Measurements from ENCODE around the gene CAMSAP1.

CAMSAP1 gene

DNA sequence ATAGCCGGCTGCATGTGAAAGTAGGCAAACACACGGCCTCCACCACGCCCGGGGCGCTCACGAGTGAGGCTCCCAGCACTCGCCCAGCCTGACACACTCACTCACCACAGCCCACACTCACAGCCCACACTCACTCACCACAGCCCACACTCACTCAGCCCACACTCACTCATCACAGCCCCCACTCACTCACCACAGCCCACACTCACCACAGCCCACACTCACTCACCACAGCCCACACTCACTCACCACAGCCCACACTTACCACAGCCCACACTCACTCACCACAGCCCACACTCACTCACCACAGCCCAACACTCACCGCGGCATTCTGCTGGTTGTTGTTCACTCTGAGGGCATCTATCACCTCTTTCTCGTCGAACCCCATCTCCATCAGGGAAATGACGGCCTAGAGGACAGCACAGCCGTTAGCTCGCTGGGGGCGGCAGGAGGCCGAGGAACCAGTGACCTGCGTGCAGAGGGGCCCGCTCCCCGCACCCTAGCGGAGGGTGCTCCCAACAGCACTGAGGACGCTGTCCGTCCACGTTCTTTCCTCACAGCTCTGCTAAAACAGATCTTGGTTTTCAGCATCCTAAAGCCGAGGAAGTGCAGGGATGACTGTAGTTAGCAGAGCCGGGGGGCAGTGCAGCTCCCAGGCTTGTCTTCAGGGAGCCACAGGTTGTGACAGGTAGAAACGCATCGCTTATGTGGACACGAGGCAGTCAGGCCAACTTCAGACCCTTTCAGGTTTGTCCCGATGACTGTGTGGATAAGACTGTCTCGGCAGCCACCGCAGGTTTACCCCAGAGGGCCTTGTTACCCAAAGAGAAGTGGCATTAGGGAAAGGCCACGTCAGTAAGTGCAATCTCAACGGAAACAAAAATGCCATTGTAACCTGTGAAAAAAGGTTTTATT is 32.3 kb upstream of the CAMSAP1 start:
- DNase-seq (ENCODE audit: extremely low read depth in 1 of 2, low read depth in 1 of 2) = peak in 1 of 2 donors; percentile 15

DNA sequence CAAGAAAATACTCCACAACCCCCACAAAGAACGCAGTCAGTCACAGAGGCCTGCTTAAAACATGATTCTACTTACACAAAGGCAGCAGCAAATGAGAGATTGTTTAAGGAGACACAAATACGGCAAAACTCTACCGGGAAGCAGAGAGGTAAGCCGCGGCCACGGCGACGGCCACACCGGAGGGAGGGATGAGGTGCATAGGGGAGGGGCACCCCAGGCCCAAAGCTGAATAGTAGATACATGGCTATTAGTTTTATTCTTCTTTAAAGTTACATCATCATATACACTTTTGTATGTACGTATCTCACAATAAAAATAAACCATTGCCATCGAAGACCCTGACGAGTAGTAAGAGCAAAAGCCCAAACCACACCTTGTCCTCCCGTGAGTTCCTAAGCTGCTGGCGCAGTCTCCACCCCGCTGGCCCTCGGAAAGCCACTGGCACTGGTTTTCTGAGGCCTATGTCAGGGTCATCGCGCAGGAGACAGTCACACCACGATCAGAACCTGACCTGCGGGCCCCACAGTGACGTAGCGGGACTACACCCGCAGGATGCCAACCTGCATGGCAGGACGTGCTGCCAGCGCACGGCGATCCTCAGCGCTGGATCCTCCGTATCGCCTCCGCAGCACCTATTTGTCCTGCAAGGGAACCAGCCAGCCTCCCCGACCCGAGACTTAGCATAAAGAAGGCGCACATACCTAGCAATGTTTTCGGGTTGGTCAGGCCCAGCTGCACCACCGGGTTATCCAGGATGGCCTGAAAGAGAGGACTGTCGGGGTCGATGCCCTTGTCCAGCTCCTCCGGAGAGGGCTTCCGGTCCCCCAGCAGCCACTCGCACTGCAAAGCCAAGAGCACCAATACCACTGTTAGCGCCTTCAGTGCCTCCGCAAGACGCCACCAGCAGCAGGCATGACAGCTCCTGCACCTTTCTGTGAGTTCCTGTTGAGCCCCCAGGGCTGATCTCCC is 30.5 kb upstream of the CAMSAP1 start:
- no peak for DNase-seq (ENCODE audit: extremely low read depth in 1 of 2, low read depth in 1 of 2)

DNA sequence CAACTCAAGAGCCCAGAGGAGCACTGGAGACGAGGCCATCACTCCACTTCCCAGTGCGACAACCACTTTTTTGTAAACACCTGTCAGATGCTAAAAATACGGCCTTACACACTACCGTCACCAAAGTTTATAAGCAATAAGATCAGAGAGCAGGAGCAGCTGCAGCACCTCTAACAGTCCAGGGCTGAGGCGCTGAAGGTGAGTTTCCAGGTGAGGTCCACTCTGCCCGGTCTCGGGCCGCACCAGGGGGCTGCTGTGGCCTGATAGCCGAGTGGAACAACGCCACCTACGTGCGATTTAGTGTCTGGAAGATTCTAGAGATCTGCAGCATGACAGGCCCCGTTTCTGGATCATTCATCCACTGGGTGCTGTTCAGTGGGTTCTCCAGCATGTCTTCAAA is 25.8 kb upstream of the CAMSAP1 start:
- no peak for DNase-seq (ENCODE audit: extremely low read depth in 1 of 2, low read depth in 1 of 2)

DNA sequence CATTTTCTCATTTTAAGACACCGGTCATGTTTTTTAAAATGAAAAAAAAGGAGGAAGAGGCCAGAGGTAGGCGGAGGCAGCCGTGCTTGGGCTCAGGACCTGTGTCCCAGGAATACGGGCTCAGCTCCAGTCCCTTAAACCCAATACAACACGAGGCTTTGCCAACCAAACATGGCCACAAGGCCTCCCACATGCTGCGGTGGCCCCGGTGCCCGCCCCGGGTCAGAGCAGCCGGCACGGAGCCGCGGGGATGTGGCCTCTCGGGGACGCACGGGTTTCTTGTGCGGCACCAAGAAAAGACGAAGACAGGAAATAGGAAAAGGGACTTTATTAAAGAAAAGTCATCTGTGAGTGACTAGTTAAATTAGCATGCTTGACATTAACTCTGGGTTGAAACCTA is 25.3 kb upstream of the CAMSAP1 start:
- DNase-seq (ENCODE audit: extremely low read depth in 1 of 2, low read depth in 1 of 2) = no peak

DNA sequence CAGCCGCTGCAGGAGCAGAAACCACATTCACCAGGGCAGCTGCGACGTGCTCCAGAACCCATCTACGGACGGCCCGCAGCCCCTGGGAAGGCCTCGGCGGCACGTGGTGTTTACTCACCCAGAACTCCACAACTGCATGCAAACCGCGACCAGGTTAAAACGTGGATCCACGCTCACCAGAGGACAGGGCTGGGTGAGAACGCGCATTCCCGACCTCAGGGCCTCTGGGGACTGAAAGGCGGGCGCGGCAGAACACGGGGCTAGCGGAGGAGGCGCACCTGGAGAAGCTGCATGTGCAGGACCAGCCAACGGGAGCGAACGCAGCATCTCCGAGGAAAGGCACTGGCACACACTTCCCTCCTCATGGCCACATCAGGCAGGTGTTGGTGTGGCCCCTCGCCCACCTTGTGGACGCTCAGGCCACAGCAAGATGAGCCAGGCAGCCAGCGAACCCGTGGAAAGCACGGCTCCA is 24.0 kb upstream of the CAMSAP1 start:
- DNase-seq (ENCODE audit: extremely low read depth in 1 of 2, low read depth in 1 of 2) = no peak

DNA sequence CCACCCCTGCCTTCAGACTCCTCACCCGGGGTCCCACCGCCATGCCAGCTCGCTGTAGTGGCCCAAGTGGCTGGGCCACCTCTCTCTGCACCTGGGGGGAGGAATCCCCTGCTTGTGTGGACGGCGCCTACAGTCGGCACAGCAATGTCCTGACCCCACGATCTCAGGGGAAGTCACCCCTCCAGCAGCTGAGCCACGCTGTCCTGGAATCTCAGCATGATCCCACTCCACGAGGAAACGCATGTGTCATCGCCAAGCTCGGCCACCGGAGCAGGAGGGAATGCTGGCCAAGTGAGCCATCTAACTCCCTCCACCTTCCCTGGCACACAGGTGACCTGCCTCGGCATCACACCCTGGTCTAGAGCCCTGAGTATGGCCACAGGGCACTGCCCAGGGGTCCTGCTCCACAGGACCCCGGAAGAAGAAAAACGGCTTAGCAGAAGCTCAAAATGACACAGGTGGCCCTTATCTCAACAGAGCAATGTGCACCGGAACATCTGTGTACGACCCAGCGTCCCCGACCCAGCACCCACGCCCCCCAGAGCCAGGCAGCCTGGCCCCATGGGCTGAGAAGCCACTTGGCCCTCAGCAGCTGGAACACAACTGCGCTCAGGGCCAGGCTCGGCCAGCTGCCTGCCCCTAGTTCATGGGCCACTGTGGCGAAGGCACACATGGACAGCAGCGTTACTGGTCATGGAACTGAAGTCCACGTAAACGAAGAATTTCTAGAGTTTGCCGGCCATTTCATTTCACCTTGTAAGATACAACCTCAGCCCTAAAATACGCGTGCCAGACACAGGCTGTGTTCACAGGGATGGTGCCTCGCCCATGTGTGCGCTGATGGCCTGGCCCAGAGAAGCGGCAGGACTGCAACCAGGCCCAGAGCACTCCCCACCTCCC is 23.4 kb upstream of the CAMSAP1 start:
- no peak for DNase-seq (ENCODE audit: extremely low read depth in 1 of 2, low read depth in 1 of 2)

DNA sequence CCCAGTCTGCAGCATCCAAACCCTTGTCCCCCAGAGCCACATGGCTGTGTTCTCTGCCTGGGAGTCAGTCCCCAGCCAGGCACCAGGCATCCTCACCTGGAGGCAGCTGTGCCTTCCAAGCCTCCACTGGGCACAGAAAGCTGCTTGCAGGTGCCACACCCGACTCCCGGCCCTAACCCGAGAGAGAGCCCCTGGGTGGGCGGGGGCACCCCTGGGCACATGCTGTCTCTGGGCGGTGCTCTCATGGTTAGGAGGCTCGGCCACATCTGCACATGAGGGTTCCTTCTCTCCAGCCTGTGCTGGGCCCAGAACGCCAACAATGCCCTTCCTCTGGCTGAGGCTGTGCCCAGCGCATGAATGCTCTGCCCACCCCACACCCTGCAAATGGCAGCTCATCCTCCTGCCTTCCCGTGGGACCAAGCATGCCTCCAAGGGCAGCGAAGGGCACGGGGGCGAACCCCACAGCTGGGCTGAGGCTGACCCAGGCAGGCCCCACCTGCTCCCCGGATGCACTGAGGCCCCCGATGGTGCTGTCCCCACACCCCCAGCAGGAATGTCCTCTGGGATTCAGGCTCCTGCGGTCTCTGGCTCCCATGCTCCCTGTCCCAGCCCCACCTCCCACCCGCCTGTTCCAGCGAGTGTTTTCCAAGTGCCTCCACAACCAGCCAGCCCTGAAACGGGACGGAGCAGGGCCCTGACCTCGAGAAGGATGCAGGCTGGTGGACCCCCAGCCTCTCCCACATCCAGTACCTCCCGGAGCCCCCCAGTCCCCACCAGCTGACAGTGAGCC is 22.5 kb upstream of the CAMSAP1 start:
- no peak for DNase-seq (ENCODE audit: extremely low read depth in 1 of 2, low read depth in 1 of 2)

DNA sequence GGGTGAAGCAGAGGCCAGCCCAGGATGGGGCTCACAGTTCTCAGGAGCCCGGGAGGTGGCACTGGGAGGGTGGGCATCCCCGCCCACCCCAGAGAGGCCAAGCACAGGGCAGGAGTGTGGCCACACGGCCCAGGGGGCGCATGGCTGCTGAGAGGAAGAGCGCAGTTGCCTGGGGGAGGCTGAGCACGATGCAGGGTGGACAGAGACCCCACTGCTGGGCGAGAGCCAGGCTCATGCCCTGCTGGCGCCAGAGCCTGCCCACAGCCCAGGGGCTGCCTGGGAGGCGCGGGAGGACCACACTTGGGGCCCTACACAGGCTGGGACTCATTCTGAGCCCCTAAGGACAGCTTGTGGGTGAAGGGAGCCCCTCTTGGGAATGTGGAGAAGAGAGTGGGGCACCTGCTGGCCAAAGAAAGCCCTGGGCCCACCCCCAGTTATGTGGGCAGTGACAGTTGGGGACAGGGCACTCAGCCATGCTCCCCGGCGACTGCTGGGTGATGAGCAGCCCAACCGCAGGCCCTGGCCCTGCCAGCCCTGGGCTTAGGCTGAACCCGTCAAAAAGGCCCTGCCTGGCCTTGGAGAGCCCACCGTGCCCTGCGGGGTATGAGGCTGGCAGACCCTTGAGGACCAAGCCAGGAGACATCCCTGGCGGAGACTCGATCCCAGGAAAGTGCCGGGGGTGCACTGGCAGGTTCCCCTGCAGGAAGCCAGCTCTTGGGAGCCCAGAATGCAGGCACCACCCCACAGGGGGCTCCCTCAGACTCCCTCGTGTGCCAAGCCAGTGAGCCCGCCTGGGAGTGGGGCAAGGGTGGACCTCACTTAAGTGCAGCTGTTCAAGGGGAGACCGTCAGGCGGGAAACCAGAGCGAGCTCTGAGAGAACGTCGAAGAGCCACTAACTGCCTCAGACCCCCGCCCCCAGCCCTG is 21.6 kb upstream of the CAMSAP1 start:
- no peak for DNase-seq (ENCODE audit: extremely low read depth in 1 of 2, low read depth in 1 of 2)

DNA sequence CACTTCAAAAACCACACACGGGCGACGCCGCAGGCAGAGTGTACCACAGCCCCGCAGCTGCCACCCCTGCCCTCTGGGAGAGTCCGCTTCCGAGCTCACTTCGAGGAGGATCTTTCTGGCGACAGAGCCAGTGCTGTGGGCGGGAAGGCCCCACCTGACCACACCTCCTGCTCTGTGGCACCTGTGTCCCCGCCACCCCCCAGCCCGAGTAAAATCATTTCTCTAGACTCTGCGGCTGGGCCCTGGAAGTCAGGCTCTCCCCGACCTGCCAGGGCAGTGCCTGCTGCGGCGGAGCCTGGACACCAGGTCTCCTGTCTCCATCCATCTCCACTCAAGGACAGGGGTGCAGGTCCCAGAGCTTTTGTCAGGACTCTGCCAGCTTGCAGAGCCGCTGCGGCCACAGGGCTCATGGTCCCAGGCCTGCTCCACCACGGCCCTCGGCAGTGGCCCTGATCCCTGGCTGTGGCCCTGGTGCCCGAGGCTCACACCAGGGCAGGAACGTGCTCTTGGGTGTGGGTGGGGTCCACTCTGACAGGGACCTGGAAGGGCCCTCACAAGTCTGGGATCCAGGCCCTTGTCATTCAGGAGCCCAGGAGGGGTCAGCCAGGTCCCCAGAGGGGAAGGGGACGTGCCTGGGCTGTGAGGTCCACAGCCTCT is 20.9 kb upstream of the CAMSAP1 start:
- DNase-seq (ENCODE audit: extremely low read depth in 1 of 2, low read depth in 1 of 2) = no peak

DNA sequence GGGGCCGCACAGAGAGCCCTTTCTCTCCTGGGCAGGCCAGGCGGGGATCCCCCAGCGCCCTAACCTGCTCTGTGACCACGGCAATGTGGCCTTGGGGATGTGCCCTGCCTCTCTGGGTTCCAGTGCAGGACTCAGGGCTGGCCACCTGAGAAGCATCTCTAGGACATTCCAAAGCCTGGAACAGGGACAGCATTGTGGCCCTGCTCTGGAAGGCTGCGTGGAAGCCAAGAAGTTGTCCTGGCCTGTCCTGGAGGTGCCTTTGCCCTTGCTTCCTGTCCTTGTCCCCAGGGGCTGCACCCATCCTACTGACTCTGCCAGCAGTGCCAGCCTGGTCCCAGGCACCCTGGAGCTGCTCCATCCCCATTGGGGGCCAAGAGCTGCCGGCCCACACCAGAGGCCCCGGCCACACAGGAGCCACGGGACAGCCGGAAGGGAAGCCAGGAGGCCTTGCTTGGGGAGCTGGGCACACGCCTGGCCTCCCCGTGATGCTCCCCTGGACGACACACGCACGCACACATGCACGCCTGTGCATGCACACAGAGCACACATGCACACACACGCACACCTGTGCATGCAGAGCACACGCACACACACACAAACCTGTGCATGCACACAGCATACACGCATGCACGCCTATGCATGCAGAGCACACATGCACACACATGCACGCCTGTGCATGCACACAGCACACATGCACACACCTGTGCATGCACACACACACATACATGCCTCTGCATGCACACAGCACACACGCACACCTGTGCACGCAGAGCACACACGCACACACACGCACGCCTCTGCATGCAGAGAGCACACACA is 20.1 kb upstream of the CAMSAP1 start:
- DNase-seq (ENCODE audit: extremely low read depth in 1 of 2, low read depth in 1 of 2) = no peak

DNA sequence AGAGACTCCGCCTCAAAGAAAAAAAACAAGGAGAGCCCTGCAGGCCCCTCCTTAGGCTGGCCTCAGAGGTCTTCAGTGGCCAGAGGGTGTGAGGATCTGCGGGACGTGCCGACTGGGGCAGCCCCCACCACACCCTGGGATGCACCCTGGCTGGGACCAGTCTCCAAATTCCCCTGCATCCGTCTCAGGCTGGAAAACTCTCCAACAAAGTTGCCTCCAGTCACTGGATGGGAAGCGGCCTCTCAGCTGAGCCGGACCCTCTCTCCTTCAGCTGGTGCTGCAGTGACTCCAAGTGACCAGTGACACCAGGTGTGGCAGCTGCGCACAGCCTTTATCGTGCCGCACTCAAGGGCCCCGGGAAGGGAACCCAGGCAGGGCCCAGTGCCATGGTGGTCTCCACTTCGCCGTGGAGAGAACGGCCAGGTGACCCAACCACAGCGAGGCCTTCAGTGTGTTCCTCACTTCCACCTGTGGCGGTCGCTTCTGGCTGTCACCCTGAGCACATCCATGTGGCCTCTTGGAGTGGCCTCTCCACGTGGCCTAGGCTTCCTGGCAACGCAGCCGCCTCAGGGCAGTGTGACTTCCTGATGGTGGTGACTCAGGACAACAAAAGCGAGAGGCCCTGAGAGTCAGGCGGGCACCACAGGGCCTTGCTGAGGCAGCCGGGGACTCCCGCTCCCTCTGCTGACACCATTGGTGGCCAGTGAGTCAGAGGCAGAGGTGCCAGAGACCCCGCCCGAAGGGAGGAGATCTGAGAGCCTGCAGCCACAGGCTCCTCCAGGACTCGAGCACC is 19.3 kb upstream of the CAMSAP1 start:
- peak in 1 of 2 donors; percentile 14 for DNase-seq (ENCODE audit: extremely low read depth in 1 of 2, low read depth in 1 of 2)

DNA sequence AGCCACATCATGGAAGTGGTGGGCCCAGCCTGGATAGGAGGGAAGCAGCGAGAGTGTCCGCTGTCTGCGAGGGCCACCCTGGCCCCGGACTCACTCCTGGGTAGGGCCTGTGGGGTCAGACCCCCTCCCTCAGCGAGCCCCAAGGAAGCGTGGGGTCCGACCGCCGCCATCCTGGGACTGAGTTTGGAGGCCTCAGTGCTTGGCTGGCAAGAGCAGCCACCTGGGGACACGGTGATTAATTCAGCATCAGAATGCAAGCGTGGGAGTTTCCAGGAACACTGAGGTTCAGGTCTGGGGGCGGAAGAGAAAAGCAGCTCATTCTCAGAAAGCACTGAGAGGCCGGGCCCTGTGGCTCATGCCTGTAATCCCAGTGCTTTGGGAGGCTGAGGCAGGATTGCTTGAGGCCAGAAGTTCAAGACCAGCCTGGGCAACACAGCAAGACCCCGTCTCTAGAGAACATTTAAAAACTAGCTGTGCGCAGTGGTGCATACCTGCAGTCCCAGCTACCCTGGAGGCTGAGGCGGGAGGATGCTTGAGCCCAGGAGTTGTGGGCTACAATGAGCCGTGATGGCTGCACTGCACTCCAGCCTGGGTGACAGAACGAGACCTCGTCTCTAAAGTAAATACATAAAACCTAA is 18.3 kb upstream of the CAMSAP1 start:
- no peak for DNase-seq (ENCODE audit: extremely low read depth in 1 of 2, low read depth in 1 of 2)

DNA sequence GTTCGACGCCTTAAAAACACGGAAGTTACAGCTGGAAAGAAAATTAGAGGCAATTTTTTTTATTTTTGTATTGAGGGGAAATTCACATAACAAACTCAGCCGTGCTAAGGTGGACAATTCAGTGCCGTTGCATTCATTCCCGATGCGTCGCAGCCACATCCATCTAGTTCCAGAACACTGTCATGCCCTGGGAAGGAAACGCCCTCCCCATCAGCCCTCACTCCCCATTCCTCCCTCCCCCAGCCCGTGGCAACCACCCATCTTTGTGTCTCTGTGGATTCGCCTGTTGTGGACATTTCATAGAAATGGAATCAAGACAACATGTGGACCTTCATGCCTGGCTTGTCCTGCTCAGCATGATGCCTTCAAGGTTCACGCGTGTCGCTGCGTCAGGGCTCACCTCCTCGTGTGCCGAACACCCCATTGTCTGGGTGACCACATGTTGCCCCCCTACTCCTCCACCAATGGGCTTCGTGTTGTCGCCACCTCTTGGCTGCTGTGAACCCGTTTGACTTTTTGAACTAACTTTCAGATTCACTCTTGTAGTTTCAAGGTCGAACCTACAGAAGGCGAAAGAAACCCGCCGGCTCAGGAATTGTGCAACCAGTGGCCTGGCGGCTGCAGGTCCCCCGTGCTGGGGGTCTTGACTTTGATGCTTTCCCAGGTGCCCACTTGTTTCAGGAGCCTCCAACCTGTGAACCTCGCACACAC is 17.4 kb upstream of the CAMSAP1 start:
- no peak for DNase-seq (ENCODE audit: extremely low read depth in 1 of 2, low read depth in 1 of 2)

DNA sequence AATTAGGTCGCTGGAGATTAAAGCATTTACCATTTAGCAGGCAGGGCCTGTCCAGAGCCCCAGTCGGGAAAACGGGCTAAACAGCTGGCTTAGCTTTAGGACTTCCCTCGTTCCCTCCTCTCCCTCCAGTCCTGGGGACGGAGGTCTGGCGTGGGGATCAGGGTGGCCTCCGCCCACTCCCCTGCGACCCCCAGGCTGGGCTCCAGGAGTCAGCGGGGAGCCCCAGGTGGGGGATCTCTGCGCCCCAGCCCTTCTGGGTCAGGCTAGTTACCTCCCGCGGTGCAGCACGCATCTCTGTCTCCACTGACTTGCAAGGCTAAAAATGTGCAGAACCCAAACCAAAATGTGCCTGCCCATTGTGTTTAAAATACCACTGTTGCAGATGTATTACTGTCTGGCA is 16.2 kb upstream of the CAMSAP1 start:
- no peak for DNase-seq (ENCODE audit: extremely low read depth in 1 of 2, low read depth in 1 of 2)

DNA sequence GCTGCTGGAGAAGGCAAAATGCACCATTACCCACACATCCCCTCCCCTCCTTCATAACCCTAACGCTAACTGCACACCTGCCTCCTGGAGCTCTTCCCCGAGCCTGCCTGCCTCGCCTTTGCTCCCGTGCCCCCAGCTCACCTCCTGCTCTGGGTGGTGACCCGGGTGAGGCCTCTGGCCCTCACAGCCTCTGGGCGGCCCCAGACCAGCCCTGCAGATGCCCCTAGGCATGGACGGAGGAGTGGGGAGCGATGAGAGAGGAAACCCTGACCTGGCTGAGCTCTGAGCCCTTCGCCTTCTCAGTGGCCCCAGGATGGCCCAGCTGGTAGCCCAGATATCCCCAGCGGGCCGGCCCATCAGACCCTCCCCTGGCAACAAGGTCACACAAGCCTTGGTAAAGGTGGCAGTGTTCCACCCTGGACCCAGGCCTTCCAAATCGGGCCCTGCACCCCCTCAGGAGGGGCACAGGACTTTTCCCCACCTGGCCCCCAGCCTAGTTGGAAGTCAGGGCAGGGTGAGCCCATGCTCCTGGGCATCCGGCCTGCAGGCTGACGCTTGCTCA is 14.5 kb upstream of the CAMSAP1 start:
- no peak for DNase-seq (ENCODE audit: extremely low read depth in 1 of 2, low read depth in 1 of 2)
